NOMO-1 treated with dmso at 0.1 percent for 144 hours (cell line): ENCODE measurements around the gene TRIO.
A peak's percentile ranks its signal among the peaks of the same experiment; 100 is the strongest.
"Not testable (repeated sequence)": the region's sequence is repeated elsewhere in the genome, so short reads cannot be mapped to it uniquely, and the experiment has no call there.

Experiments used
- DNase-seq: peaks from one replicate; lab custom pipeline; 2025; ENCODE audit not compliant: unreplicated experiment; lab: John Stamatoyannopoulos, UW

TRIO gene

GRCh38 chr5:14369780-14370179 lies 226.6 kb downstream of the TRIO start:
- no peak for DNase-seq

GRCh38 chr5:14370386-14370785 lies 227.2 kb downstream of the TRIO start:
- no peak for DNase-seq

- DNase-seq = no peak
These were observed 230.5 kb downstream of the TRIO start for GRCh38 chr5:14373685-14374084.

GRCh38 chr5:14374100-14374499 lies 231.0 kb downstream of the TRIO start:
- DNase-seq = no peak

- no peak for DNase-seq
These were observed 233.6 kb downstream of the TRIO start for GRCh38 chr5:14376789-14377188.

- DNase-seq = no peak
These were observed 236.8 kb downstream of the TRIO start for GRCh38 chr5:14379739-14380497.

- DNase-seq = no peak
These were observed 237.6 kb downstream of the TRIO start for GRCh38 chr5:14380712-14381111.

- no peak for DNase-seq
These were observed 239.5 kb downstream of the TRIO start for GRCh38 chr5:14382640-14383039.

GRCh38 chr5:14383923-14384322 lies 240.8 kb downstream of the TRIO start:
- no peak for DNase-seq

- DNase-seq = no peak
These were observed 241.9 kb downstream of the TRIO start for GRCh38 chr5:14385019-14385418.

- DNase-seq = no peak
These were observed 243.9 kb downstream of the TRIO start for GRCh38 chr5:14386884-14387624.

GRCh38 chr5:14388741-14389140 lies 245.6 kb downstream of the TRIO start:
- no peak for DNase-seq

- not testable (repeated sequence) for DNase-seq
These were observed 249.4 kb downstream of the TRIO start for GRCh38 chr5:14392552-14392951.

- DNase-seq = no peak
These were observed 251.2 kb downstream of the TRIO start for GRCh38 chr5:14394365-14394764.

GRCh38 chr5:14395411-14395810 lies 252.3 kb downstream of the TRIO start:
- DNase-seq = no peak

GRCh38 chr5:14396066-14396465 lies 252.9 kb downstream of the TRIO start:
- no peak for DNase-seq

GRCh38 chr5:14396737-14397136 lies 253.6 kb downstream of the TRIO start:
- DNase-seq = no peak

- no peak for DNase-seq
These were observed 254.6 kb downstream of the TRIO start for GRCh38 chr5:14397717-14398116.

GRCh38 chr5:14399054-14399692 lies 256.0 kb downstream of the TRIO start:
- peak; percentile 20 for DNase-seq

GRCh38 chr5:14400085-14400484 lies 256.9 kb downstream of the TRIO start:
- no peak for DNase-seq

GRCh38 chr5:14400611-14401010 lies 257.5 kb downstream of the TRIO start:
- no peak for DNase-seq

GRCh38 chr5:14401639-14402038 lies 258.5 kb downstream of the TRIO start:
- DNase-seq = no peak
